ENCODE measurements around the gene MAPKAP1.

DNA sequence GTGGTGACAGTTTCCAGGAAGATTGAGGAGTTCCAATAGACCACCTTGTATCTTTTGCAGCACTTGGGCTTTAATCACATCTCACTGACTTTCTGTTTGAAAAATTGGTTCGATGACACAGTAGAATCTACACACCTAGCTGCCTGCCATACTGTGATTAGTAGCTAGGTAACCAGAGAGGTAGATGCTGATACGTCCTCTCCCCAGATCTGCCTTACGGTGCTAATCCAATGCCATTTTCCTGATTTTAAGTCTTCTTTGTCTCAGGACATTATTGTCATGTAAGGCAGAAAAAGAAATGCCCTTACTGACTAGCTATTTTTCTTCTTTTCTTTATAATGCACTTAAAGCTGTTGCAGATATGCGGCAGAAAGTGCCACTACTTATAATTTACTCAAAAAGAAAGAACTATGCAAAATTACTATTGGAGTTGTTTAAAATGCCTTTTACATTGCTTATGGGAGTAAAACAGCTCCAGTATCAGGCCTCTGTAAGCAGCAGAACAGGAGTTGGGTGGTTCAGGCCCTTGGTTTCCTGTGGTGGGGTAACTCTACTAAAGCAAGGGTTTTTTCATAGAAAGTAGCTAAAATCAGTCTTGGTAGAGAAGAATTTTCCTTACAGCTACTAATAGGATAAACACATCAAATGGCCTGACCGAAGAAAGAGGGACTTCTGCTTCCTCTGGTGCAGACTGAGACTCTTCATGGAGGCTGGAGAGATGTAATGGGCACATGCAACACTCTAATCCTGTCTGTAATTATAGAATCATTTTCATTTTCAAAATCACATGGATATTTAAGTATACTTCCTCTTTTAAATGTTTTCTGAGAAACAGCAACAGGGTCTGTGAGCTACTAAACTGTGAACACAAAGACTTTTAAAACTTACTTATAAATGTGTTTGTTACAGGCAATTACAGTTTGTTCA is 177.2 kb downstream of the MAPKAP1 start:
- TF ChIP-seq, protein P1, sequence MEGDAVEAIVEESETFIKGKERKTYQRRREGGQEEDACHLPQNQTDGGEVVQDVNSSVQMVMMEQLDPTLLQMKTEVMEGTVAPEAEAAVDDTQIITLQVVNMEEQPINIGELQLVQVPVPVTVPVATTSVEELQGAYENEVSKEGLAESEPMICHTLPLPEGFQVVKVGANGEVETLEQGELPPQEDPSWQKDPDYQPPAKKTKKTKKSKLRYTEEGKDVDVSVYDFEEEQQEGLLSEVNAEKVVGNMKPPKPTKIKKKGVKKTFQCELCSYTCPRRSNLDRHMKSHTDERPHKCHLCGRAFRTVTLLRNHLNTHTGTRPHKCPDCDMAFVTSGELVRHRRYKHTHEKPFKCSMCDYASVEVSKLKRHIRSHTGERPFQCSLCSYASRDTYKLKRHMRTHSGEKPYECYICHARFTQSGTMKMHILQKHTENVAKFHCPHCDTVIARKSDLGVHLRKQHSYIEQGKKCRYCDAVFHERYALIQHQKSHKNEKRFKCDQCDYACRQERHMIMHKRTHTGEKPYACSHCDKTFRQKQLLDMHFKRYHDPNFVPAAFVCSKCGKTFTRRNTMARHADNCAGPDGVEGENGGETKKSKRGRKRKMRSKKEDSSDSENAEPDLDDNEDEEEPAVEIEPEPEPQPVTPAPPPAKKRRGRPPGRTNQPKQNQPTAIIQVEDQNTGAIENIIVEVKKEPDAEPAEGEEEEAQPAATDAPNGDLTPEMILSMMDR (IDR thresholded peaks at IDR 0.05; ENCODE audit: insufficient read depth, low read length, poor library complexity, severe bottlenecking) = no peak
- TF ChIP-seq EZH2phosphoT487 (conservative IDR thresholded peaks at IDR 0.05; ENCODE audit: low read length) = no peak
